Astrocyte of the cerebellum (primary cell): ENCODE data around the gene PIP5K1C.
"Not testable (repeated sequence)": the region's sequence is repeated elsewhere in the genome, so short reads cannot be mapped to it uniquely, and the experiment has no call there.

ENCODE experiments used
- DNase-seq: peaks from one replicate; pipeline ENCODE4 v3.0.0-alpha.2; 2011; ENCODE audit warnings: low read depth
- H3K4me3 ChIP-seq: 2 replicates; pipeline ENCODE4 v1.5.1; 2011; ENCODE audit warnings: mild to moderate bottlenecking, low read depth, low read length, moderate library complexity
- CTCF ChIP-seq: IDR thresholded peaks from 2 replicates; pipeline ENCODE4 v1.5.1; 2012; ENCODE audit warnings: low read length, low read depth, moderate library complexity, mild to moderate bottlenecking; ENCODE audit errors: missing control alignments
- in situ Hi-C: cut with HindIII; loops from 2 replicates; pipeline ENCODE4 v1.10.0; 2017; ENCODE audit warnings: low sequenced_read_pairs

Gene PIP5K1C

DNA sequence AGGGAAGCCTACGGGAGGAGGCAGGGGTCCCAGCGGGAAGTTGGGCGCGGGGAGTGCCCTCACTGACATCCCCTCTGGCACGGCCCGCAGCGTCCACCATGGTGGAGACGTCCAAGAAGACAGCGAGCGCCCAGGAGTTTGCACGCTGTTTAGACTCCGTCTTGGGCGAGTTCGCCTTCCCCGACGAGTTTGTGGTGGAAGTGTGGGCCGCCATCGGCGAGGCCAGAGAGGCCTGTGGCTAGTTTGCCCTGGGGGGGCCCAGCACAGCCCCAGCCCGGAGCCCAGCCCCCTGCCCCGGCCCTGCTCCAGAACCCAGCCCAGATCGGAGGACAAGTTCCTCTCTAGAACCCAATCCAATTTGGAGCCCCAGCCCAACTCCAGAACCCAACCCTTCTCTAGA, 110.3 kb downstream of the PIP5K1C start:
- in situ Hi-C loops, result no loop called here
- no peak for TF ChIP-seq CTCF
- H3K4me3 ChIP-seq, result no peak overlapping the region
- no peak for DNase-seq

GRCh38 chr19:3589439-3589838, 110.8 kb downstream of the PIP5K1C start:
- H3K4me3 ChIP-seq, result no peak overlapping the region
- in situ Hi-C loops, result no loop called here
- TF ChIP-seq CTCF, result no peak
- DNase-seq, result no peak

DNA sequence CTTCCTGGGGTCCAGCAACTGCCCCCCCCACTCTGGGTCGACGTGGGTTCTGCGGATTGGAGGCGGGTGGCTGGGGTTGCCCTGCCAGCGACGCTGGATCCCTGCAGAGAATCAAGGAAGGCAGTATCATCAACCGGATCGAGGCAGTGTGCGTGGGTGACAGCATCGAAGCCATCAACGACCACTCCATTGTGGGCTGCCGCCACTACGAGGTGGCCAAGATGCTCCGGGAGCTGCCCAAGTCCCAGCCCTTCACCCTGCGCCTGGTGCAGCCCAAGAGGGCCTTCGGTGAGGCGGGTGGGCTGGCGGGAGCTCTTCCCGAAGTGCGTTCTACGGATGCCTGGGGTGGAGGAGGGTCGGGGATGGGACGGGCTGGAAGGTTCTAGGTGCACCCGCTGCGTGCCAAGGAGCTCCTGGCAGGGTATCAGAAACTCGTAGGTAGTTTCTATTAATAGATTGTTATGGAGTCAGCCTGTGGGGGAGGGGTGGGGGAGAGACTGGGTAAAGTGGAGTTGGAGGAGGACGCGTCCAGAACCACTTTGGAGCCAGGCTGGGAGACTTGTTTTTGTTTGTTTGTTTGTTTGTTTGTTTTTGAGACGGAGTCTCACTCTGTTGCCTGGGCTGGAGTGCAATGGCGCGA, 113.4 kb downstream of the PIP5K1C start:
- H3K4me3 ChIP-seq, result no peak overlapping the region
- DNase-seq, result no peak
- in situ Hi-C loops, result no loop called here
- no peak for TF ChIP-seq CTCF

DNA sequence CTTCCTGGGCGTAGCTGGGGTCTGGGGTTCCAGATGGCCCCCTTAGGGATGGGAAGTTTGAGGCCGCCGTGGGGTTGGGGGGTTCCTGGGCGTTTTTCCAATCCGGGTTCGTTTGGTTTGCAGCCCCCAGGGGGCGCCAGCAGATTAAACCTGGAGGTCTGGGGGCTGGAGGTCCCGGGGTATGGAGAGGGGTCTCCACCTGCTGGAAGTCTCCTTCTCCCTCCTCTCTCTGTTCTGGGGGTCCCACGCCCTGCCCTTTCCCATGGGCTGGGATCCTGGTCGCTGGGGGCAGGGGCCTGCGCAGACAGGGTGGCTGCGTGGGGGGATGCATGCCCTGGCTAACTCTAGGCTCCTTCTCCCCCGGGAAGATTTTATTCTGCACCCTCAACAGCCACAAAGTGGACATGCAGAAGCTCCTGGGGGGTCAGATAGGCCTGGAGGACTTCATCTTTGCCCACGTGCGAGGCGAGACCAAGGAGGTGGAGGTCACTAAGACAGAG, 114.1 kb downstream of the PIP5K1C start:
- DNase-seq, result no peak
- TF ChIP-seq CTCF, result peak; percentile 58
- in situ Hi-C loops, result no loop called here
- H3K4me3 ChIP-seq, result no peak overlapping the region

DNA sequence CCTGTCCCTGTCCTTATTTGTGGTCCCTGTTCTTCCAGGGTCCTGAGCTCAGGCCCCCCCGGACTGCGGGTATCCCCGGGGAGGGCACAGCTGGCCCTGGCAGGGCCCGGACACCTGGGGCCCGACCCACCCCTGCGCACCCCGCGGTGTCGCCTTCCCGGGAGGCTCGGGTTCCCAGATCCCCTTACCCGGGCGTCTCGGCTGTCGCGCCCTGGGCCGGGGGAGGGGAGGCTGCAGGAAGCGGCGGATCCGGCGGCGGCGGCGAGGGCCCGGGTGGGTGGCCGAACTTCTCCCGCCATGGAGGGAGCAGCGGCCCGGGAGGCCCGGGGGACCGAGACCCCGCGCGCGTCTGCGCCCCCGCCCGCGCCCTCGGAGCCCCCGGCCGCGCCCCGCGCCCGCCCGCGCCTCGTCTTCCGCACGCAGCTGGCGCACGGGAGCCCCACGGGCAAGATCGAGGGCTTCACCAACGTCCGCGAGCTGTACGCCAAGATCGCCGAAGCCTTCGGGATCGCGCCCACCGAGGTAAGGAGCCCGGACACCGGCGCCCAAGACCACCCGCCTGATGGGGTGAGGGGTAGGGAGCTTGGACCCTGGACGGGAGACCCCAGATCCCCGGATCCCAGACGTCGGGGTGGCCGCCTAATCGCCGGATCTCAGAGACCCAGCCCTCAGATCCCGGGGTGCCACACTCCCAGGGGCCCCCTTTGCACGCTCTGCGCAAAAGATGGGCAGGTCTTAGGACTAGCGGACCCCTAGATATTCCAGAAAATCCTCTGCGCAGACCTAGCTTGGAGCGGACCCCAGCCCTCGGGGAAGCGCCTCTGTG, 114.8 kb downstream of the PIP5K1C start, which contains the start of gene GIPC3:
Gene GIPC3, plus strand, starts transcription at position 178 of the 826 bp plus-strand sequence. Its CDS starts 120 bp downstream, at position 298.
- no peak for TF ChIP-seq CTCF
- in situ Hi-C loops, result no loop called here
- peak within 1 kb of the TSS; percentile 16 for H3K4me3 ChIP-seq
- DNase-seq, result no peak

GRCh38 chr19:3584036-3584802, 116.0 kb downstream of the PIP5K1C start:
- DNase-seq, H3K4me3 ChIP-seq, in situ Hi-C loops: not testable (repeated sequence)

DNA sequence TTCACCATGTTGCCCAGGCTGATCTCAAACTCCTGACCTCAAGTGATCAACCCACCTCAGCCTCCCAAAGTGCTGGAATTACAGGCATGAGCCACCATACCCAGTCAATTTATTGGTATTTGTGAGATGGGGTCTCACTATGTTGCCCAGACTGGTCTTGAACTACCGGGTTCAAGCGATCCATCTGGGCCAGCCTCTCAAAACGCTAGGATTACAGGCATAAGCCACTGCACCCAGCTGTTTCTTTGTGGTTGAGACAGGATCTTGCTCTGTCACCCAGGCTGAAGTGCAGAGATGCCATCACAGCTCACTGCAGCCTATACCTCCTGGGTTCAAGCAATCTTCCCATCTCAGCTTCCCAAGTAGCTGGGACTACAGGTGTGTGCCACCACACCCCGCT, 118.5 kb downstream of the PIP5K1C start:
- H3K4me3 ChIP-seq, DNase-seq, in situ Hi-C loops: not testable (repeated sequence)
